H1 (cell line): ENCODE measurements around the gene MASP1. TPM values are rescaled to one million over a fixed set of nuclear protein-coding genes. Genes with fewer than 3 reads are reported as not detected.

ENCODE experiments used
- CTCF ChIA-PET: fragments of 300-600 bp; sonication (Branson Sonifier 250); formaldehyde crosslinking; loops from one replicate; lab custom pipeline; 2021; ENCODE audit not compliant: partially characterized antibody; lab: Charles Lee
- POLR2A ChIA-PET: fragments of 300-600 bp; sonication (Branson Sonifier 250); formaldehyde crosslinking; loops from one replicate; lab custom pipeline; 2021; ENCODE audit warnings: inconsistent platforms; ENCODE audit not compliant: partially characterized antibody; lab: Charles Lee
- DNase-seq, 2 experiments: peaks; one replicate each; pipeline versions ENCODE4 v3.0.0 to v3.0.0-alpha.2; 2010 to 2022; ENCODE audit warnings: low spot score in 2 of 2, low read depth in 1 of 2, mixed read lengths in 1 of 2
- FAIRE-seq: peaks from 2 replicates; lab custom pipeline; 2011; peaks lifted over from hg19 to GRCh38; lab: Jason Lieb, UNC
- H2AFZ ChIP-seq: 2 replicates; pipeline ENCODE4 v1.8.1; 2012; ENCODE audit warnings: low read length, inconsistent platforms
- H2AK5ac ChIP-seq: 2 replicates; pipeline ENCODE4 v1.6.1; 2013; ENCODE audit warnings: low read depth, low read length
- H2BK120ac ChIP-seq: replicated peaks from 2 replicates; pipeline ENCODE3; 2013; ENCODE audit warnings: low read depth, low read length, inconsistent platforms
- H2BK12ac ChIP-seq: 2 replicates; pipeline ENCODE4 v1.6.1; 2013; ENCODE audit warnings: low read depth, low read length
- H2BK15ac ChIP-seq: 2 replicates; pipeline ENCODE4 v1.6.1; 2013; ENCODE audit warnings: low read length
- H2BK20ac ChIP-seq: 2 replicates; pipeline ENCODE4 v1.6.1; 2013; ENCODE audit warnings: low read length
- H2BK5ac ChIP-seq: 2 replicates; pipeline ENCODE4 v1.6.1; 2013; ENCODE audit warnings: low read depth, low read length
- H3K14ac ChIP-seq: 2 replicates; pipeline ENCODE4 v1.6.1; 2013; ENCODE audit warnings: inconsistent platforms; ENCODE audit not compliant: insufficient read length
- H3K18ac ChIP-seq: 2 replicates; pipeline ENCODE4 v1.6.1; 2013; ENCODE audit warnings: low read length; ENCODE audit errors: extremely low read depth
- H3K23ac ChIP-seq: 2 replicates; pipeline ENCODE4 v1.6.1; 2013; ENCODE audit warnings: inconsistent platforms; ENCODE audit not compliant: insufficient read length
- H3K23me2 ChIP-seq: 2 replicates; pipeline ENCODE4 v1.6.1; 2013; ENCODE audit warnings: low read depth, low read length
- H3K27ac ChIP-seq: 2 replicates; pipeline ENCODE4 v1.6.1; 2011; ENCODE audit warnings: low read depth, low read length, inconsistent platforms
- H3K27me3 ChIP-seq, 4 experiments: replicated peaks in 1 of 4; 1 replicate in 1 of 4; 2 replicates in 3 of 4; pipeline versions ENCODE4 v1.6.1 to v1.8.1; 2011 to 2013; ENCODE audit warnings: low read length in 3 of 4, mild to moderate bottlenecking in 3 of 4, inconsistent platforms in 2 of 4, mixed read lengths in 2 of 4, moderate library complexity in 1 of 4; ENCODE audit not compliant: control insufficient read depth in 3 of 4, insufficient read depth in 3 of 4; ENCODE audit errors: extremely low read depth in 1 of 4
- H3K36me3 ChIP-seq, 4 experiments: 2 replicates each; pipeline versions ENCODE4 v1.6.1 to v1.8.1; 2011 to 2013; ENCODE audit warnings: mild to moderate bottlenecking in 4 of 4, low read length in 3 of 4, moderate library complexity in 2 of 4, control low read depth in 1 of 4, inconsistent platforms in 1 of 4; ENCODE audit not compliant: insufficient read depth in 4 of 4, control insufficient read depth in 2 of 4
- H3K4ac ChIP-seq: replicated peaks from 2 replicates; pipeline ENCODE3; 2013; ENCODE audit warnings: low read length, low read depth, mixed read lengths, inconsistent platforms; ENCODE audit not compliant: insufficient read length
- H3K4me1 ChIP-seq, 4 experiments: replicated peaks in 1 of 4; 1 replicate in 1 of 4; 2 replicates in 3 of 4; pipeline versions ENCODE4 v1.6.1 to v1.8.1; 2011 to 2013; ENCODE audit warnings: low read length in 3 of 4, inconsistent platforms in 2 of 4, mixed read lengths in 1 of 4; ENCODE audit not compliant: insufficient read depth in 4 of 4, control insufficient read depth in 3 of 4
- H3K4me2 ChIP-seq, 2 experiments: 2 replicates each; pipeline versions ENCODE4 v1.6.1 to v1.8.1; 2011 to 2013; ENCODE audit warnings: low read depth in 2 of 2, low read length in 2 of 2, control low read depth in 1 of 2, inconsistent platforms in 1 of 2, mild to moderate bottlenecking in 1 of 2; ENCODE audit not compliant: insufficient read depth in 1 of 2
- H3K4me3 ChIP-seq, 4 experiments: fragments of 200-600, 300-600 bp in 1 of 4; sonication (generic), shearing (Covaris generic), sonication (Bioruptor Twin) in 1 of 4; 2 replicates each; pipeline versions ENCODE4 v1.5.1 to v1.8.1; 2011 to 2016; ENCODE audit warnings: low read length in 4 of 4, low read depth in 3 of 4, control low read depth in 2 of 4, inconsistent platforms in 2 of 4, mild to moderate bottlenecking in 2 of 4, mixed read lengths in 1 of 4, moderate library complexity in 1 of 4; ENCODE audit not compliant: insufficient read depth in 2 of 4; ENCODE audit errors: extremely low read depth in 1 of 4
- H3K56ac ChIP-seq: replicated peaks from 2 replicates; pipeline ENCODE3; 2013; ENCODE audit warnings: low read depth, mild to moderate bottlenecking, mixed read lengths, low read length, inconsistent platforms; ENCODE audit not compliant: insufficient read length
- H3K79me1 ChIP-seq: 2 replicates; pipeline ENCODE4 v1.6.1; 2013; ENCODE audit warnings: low read depth, low read length, control low read depth
- H3K79me2 ChIP-seq, 2 experiments: 2 replicates each; pipeline versions ENCODE4 v1.6.1 to v1.8.1; 2012 to 2013; ENCODE audit warnings: low read length in 2 of 2, mild to moderate bottlenecking in 2 of 2, inconsistent platforms in 1 of 2; ENCODE audit not compliant: insufficient read depth in 2 of 2, control insufficient read depth in 1 of 2
- H3K9ac ChIP-seq, 4 experiments: replicated peaks in 1 of 4; 1 replicate in 1 of 4; 2 replicates in 3 of 4; pipeline versions ENCODE4 v1.6.1 to v1.8.1; 2011 to 2013; ENCODE audit warnings: low read depth in 3 of 4, low read length in 3 of 4, control low read depth in 2 of 4, mild to moderate bottlenecking in 2 of 4, moderate library complexity in 2 of 4, inconsistent platforms in 1 of 4; ENCODE audit errors: extremely low read depth in 1 of 4
- H3K9me3 ChIP-seq, 2 experiments: 2 replicates each; pipeline versions ENCODE4 v1.6.1 to v1.8.1; 2012 to 2013; ENCODE audit warnings: mild to moderate bottlenecking in 2 of 2, moderate library complexity in 2 of 2, control low read depth in 1 of 2, inconsistent platforms in 1 of 2, low read depth in 1 of 2, low read length in 1 of 2, mixed read lengths in 1 of 2; ENCODE audit not compliant: insufficient read depth in 2 of 2
- H4K20me1 ChIP-seq, 2 experiments: replicated peaks in 1 of 2; 2 replicates each; pipeline versions ENCODE3 to v1.8.1; 2011 to 2013; ENCODE audit warnings: inconsistent platforms in 2 of 2, low read length in 2 of 2, mild to moderate bottlenecking in 1 of 2; ENCODE audit not compliant: insufficient read depth in 2 of 2, control insufficient read depth in 1 of 2
- H4K5ac ChIP-seq: 2 replicates; pipeline ENCODE4 v1.6.1; 2013; ENCODE audit warnings: low read length, low read depth, mixed read lengths, inconsistent platforms; ENCODE audit not compliant: insufficient read length
- H4K8ac ChIP-seq: 2 replicates; pipeline ENCODE4 v1.8.0; 2013; ENCODE audit warnings: mild to moderate bottlenecking, moderate library complexity, low read length, inconsistent platforms; ENCODE audit not compliant: insufficient read depth; ENCODE audit errors: extremely low read depth
- H4K91ac ChIP-seq: replicated peaks from 2 replicates; pipeline ENCODE3; 2013; ENCODE audit warnings: low read length, mixed read lengths, inconsistent platforms; ENCODE audit not compliant: insufficient read length
- BCL11A ChIP-seq, 2 experiments: IDR thresholded peaks; one replicate each; pipeline ENCODE4 v1.6.1; 2011; ENCODE audit warnings: low read depth in 2 of 2, low read length in 2 of 2, mild to moderate bottlenecking in 2 of 2
- BRCA1 ChIP-seq: IDR thresholded peaks from 2 replicates; pipeline ENCODE4 v1.6.1; 2012; ENCODE audit warnings: low read depth, low read length, improper control_type of control experiment
- NANOG ChIP-seq: IDR thresholded peaks from 2 replicates; pipeline ENCODE4 v1.6.1; 2011; ENCODE audit warnings: low read length, low read depth, mild to moderate bottlenecking, inconsistent platforms; ENCODE audit not compliant: insufficient read depth, poor library complexity, severe bottlenecking
- NRF1 ChIP-seq: IDR thresholded peaks from 2 replicates; pipeline ENCODE4 v1.6.1; 2011; ENCODE audit warnings: mild to moderate bottlenecking, low read depth, low read length, improper control_type of control experiment
- RAD21 ChIP-seq, 2 experiments: IDR thresholded peaks in 1 of 2; conservative IDR thresholded peaks in 1 of 2; 2 replicates each; pipeline ENCODE4 v1.6.1; 2011; ENCODE audit warnings: low read depth in 2 of 2, low read length in 2 of 2, improper control_type of control experiment in 1 of 2, inconsistent platforms in 1 of 2, mild to moderate bottlenecking in 1 of 2, moderate library complexity in 1 of 2
- RFX5 ChIP-seq: IDR thresholded peaks from 2 replicates; pipeline ENCODE4 v1.6.1; 2011; ENCODE audit warnings: low read depth, low read length, improper control_type of control experiment, borderline replicate concordance
- SIN3A ChIP-seq, 2 experiments: IDR thresholded peaks in 1 of 2; conservative IDR thresholded peaks in 1 of 2; 2 replicates each; pipeline ENCODE4 v1.6.1; 2011 to 2012; ENCODE audit warnings: low read length in 2 of 2, improper control_type of control experiment in 1 of 2, low read depth in 1 of 2, mild to moderate bottlenecking in 1 of 2
- SP1 ChIP-seq: IDR thresholded peaks from 2 replicates; pipeline ENCODE4 v1.6.1; 2011; ENCODE audit warnings: low read depth, low read length
- TAF7 ChIP-seq: optimal IDR thresholded peaks from 2 replicates; pipeline ENCODE3; 2011; ENCODE audit warnings: low read depth, mild to moderate bottlenecking, inconsistent platforms, low read length, moderate library complexity, borderline replicate concordance
- YY1 ChIP-seq: IDR thresholded peaks from 2 replicates; pipeline ENCODE4 v1.6.1; 2011; ENCODE audit warnings: low read depth, mild to moderate bottlenecking, low read length
- WGBS, 2 experiments: shearing (Covaris generic) in 1 of 2; methylation state at CpG; one replicate each; pipeline versions ENCODE4 v1.1.6 to v1.1.7; 2013 to 2015; ENCODE audit warnings: low lambda C conversion rate in 2 of 2, mixed read lengths in 2 of 2, inconsistent platforms in 1 of 2, low coverage in 1 of 2, missing lambda C conversion rate in 1 of 2; ENCODE audit not compliant: insufficient replicate concordance in 2 of 2, insufficient coverage in 1 of 2, insufficient read length in 1 of 2; ENCODE audit errors: extremely low coverage in 1 of 2, missing lambda C conversion rate in 1 of 2; 5-methylcytosine and 5-hydroxymethylcytosine counted together
- polyA plus RNA-seq, 7 experiments: library from polyadenylated mRNA; depleted of rRNA in 3 of 7; stranded (reverse) in 5 of 7; unstranded in 2 of 7; fragments of >200 nt in 5 of 7; fragments of 200-250 nt in 2 of 7; gene quantifications; 1 replicate in 5 of 7; 2 replicates in 1 of 7; 4 replicates in 1 of 7; pipeline versions ENCODE4 v1.2.1 to v1.2.3, GENCODE V29; 2011 to 2013; ENCODE audit warnings: missing spikeins in 2 of 7, mixed read lengths in 2 of 7
- total RNA-seq: library from RNA; stranded (reverse); fragmentation: NEBNext Ultra II Directional; extraction: Animal tissue kit (Norgen Biotek cat#: 25700); gene quantifications from 2 replicates; pipeline ENCODE4 v1.2.1, GENCODE V29; 2021
- TF ChIP-seq, protein P1 (sequence below): IDR thresholded peaks from 2 replicates; pipeline ENCODE4 v1.6.1; 2011; ENCODE audit warnings: low read depth, mild to moderate bottlenecking, low read length; ENCODE audit not compliant: insufficient read depth

MASP1 gene
- total and polyA plus RNA-seq, 2 of the 8 experiments (the other 6 are each of a cell fraction or from before 2014, with no cell fraction given): 2.7 to 3.5 TPM

- H2BK120ac ChIP-seq: no peak overlapping the region
- H3K27me3 ChIP-seq: no peaks in the 10 kb centered on the region; a peak in 1 of 7 replicates
- no peak overlapping the region for H2BK20ac ChIP-seq
- no peak overlapping the region for H2BK5ac ChIP-seq
- H3K4ac ChIP-seq: no peak overlapping the region
- no peaks in the 10 kb centered on the region for H3K23me2 ChIP-seq
- H4K20me1 ChIP-seq: no peaks in the 10 kb centered on the region
- peaks cover 0 to 5% (median 1%) of the 10 kb centered on the region in 4 experiments; a peak in 2 of 7 replicates for H3K4me1 ChIP-seq
- no peaks in the 10 kb centered on the region for H3K36me3 ChIP-seq
- no peak overlapping the region for H3K4me2 ChIP-seq
- H3K79me1 ChIP-seq: no peaks in the 10 kb centered on the region
- ChIA-PET POLR2A (interaction anchor here (0.8 to 1.1 kb wide), 2 partner anchors 10 to 11 kb away, joined by 3 read pairs; no protein-coding TSS in a partner anchor), CTCF (interaction anchor here (1.0 to 2.3 kb wide), 3 partner anchors 14 to 57 kb away, joined by 3 to 13 read pairs (median 4); no protein-coding TSS in a partner anchor)
- no peak overlapping the region for H2AK5ac ChIP-seq
- no peak overlapping the region for H3K18ac ChIP-seq
- DNase-seq (no peak), FAIRE-seq (peak; percentile 36)
- peak overlapping the region; percentile 20; the same call in 1 of the 2 replicates for H4K8ac ChIP-seq
- H3K23ac ChIP-seq: no peak overlapping the region
- no peak overlapping the region for H2BK12ac ChIP-seq
- no peak overlapping the region for H4K91ac ChIP-seq
- no peak overlapping the region for H3K9ac ChIP-seq
- no peak overlapping the region for H3K14ac ChIP-seq
- H2AFZ ChIP-seq: no peak overlapping the region
- no peak overlapping the region for H2BK15ac ChIP-seq
- no peak overlapping the region for H3K4me3 ChIP-seq
- H3K9me3 ChIP-seq: no peaks in the 10 kb centered on the region
- WGBS, 2 experiments: 90% methylated on average over 7 of the region's 7 CpGs; no CpG with 5 or more reads in 1 of the 2 experiments
- no peak overlapping the region for H3K27ac ChIP-seq
- H4K5ac ChIP-seq: no peak overlapping the region
- H3K79me2 ChIP-seq: no peaks in the 10 kb centered on the region
- no peak overlapping the region for H3K56ac ChIP-seq
- TF ChIP-seq TAF7 (no peak), RAD21 (IDR thresholded peaks at IDR 0.05 in 1 of 2, conservative IDR thresholded peaks at IDR 0.05 in 1 of 2; ENCODE audit: low read depth in 2 of 2, low read length in 2 of 2) (no peak), RFX5 (no peak), YY1 (no peak), SIN3A (conservative IDR thresholded peaks at IDR 0.05 in 1 of 2, IDR thresholded peaks at IDR 0.05 in 1 of 2; ENCODE audit: low read depth in 1 of 2, low read length in 2 of 2) (no peak), NRF1 (no peak), BCL11A (IDR thresholded peaks at IDR 0.05; ENCODE audit: low read depth in 2 of 2, low read length in 2 of 2) (no peak), BRCA1 (no peak), NANOG (no peak), SP1 (no peak)
- TF ChIP-seq, protein P1, sequence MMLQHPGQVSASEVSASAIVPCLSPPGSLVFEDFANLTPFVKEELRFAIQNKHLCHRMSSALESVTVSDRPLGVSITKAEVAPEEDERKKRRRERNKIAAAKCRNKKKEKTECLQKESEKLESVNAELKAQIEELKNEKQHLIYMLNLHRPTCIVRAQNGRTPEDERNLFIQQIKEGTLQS: no peak
Observed at GRCh38 chr3:187196573-187197334, 94.8 kb downstream of the MASP1 start.
